MM.1S (cell line): ENCODE measurements around the gene BTRC.

Source experiments
- EZH2 ChIP-seq: fragments of 300-600 bp; sonication (generic); optimal IDR thresholded peaks from 2 replicates; pipeline ENCODE3; 2017; ENCODE audit warnings: low read depth, mild to moderate bottlenecking, antibody characterized with exemption, low read length, mixed read lengths
- TF ChIP-seq, protein P1 (sequence below): fragments of 300-600 bp; sonication (generic); IDR thresholded peaks from 2 replicates; pipeline ENCODE4 v1.5.1; 2016; ENCODE audit warnings: antibody characterized with exemption, low read length, mixed read lengths

DNA sequence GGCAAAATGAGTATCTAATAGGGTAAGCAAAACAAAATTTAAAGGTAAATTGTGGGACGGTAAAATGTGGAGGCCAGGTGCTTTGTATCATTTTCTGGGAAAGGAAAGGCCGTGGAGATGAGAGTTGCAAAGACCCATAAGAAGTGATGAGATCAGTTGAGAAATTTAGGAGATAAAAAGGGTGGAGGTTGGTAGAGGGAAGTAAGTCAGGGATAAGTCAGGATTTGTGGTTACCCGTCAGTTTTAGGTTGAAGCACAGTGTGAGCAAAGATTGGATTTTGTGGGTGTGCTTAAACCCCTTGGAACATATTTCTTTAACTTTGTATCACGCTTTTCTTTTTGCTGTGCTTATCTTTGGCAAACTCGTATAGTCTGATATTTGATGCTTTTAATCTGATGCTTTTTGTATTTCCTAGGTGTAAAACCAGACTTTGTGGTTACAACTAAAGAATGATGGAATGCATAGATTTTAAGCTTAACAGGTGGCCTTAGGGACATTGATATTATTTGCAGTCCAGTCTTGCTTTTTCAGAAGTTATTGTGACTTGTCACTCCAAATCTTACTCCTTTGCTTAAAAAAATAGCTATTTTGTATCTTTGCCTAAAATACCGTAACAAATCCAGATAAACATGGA lies 1.2 kb downstream of the BTRC start:
- TF ChIP-seq, protein P1, sequence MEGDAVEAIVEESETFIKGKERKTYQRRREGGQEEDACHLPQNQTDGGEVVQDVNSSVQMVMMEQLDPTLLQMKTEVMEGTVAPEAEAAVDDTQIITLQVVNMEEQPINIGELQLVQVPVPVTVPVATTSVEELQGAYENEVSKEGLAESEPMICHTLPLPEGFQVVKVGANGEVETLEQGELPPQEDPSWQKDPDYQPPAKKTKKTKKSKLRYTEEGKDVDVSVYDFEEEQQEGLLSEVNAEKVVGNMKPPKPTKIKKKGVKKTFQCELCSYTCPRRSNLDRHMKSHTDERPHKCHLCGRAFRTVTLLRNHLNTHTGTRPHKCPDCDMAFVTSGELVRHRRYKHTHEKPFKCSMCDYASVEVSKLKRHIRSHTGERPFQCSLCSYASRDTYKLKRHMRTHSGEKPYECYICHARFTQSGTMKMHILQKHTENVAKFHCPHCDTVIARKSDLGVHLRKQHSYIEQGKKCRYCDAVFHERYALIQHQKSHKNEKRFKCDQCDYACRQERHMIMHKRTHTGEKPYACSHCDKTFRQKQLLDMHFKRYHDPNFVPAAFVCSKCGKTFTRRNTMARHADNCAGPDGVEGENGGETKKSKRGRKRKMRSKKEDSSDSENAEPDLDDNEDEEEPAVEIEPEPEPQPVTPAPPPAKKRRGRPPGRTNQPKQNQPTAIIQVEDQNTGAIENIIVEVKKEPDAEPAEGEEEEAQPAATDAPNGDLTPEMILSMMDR, result no peak
- TF ChIP-seq EZH2, result no peak
